Fibroblast of skin of left biceps (primary cell): ENCODE data around the gene WDR1.

Experiments used
- DNase-seq, 2 experiments: peaks; one replicate each; pipeline ENCODE4 v3.0.0-alpha.2; 2013; ENCODE audit warnings: low read depth in 2 of 2

WDR1 gene

DNA sequence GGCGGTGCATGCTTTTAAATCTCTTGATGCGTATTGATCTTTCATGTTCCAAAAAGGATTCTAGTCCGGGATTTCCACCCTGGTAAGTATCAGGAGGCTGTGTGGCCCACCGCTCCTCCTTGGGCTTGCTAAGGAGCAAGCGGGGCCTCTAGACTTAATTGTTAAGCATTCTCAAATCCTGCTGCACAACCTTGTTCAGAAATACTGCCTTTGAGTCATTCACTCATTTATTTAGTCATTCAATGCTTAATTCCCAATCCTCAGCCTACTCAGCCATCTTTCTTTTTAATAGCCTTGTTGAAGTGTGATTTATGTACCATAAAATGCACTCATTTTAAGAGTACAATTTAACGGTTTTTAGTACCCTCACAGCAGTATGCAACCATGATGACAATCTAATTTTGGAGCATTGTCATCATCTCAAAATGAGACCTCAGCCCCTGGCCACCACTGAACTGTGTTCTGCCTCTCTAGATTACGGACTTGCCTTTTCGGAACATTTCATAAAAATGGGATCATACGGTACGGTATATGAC, 79.7 kb downstream of the WDR1 start:
- DNase-seq = no peak

DNA sequence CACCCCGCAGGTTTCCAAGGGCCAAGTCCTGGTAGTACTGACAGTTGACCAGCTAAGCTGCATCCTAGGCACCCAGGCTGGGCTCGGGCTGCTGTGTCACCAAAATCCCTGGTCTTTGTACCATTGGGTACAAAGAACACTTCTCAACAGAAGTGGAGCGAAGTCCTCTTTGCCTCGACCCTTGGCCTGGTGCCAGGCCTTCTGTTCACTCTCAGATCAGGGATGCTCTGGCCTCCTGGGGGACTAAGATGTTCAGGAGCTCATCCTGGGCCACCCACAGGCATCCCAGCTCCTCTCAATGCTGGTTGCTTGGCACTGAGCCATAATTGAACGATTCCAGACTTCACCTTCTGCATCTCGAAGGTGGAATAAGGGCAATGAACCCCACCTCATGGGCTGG, 81.5 kb downstream of the WDR1 start:
- DNase-seq = no peak

DNA sequence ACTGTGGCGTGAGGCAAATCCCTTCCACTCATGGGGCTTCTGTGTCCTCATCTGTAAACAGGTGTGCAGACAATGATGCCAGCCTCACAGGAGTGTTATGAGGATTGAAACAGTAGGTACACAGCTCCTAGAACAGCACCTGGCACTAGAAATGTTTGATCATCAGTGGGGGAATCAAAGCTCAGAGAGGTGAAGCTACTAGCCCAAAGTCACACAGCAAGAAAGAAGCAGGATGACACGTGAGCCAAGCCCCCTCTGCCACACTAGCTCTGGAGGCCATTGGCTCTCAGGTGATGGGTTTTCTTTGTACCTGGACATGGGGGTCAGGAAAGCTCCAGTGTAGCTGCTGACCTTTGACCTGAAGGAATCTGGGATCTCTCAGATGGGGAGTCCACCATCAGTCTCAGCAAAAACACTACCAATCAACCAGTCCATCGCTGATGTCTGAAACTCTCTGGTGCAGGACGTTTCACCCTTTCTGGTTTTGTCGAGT, 81.9 kb downstream of the WDR1 start:
- no peak for DNase-seq

DNA sequence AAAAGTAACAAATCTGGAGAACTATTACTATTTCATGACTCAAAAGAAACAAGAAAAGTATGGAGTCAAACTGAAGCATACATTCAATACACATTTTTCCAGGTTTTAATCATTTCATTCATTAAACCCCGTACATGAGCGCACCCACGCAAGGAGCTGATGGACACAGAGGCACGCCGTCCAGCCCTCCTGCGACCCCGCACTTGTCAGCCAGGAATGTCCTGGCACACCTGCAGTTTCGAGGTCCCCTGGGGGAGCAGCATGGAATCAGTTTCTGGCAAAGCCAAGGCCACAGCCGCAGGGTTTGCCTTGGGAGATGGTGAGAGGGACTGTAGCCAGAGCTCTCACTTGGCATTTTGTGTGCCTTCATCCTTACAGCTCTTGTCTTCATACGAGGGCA, 82.5 kb downstream of the WDR1 start:
- DNase-seq = no peak

DNA sequence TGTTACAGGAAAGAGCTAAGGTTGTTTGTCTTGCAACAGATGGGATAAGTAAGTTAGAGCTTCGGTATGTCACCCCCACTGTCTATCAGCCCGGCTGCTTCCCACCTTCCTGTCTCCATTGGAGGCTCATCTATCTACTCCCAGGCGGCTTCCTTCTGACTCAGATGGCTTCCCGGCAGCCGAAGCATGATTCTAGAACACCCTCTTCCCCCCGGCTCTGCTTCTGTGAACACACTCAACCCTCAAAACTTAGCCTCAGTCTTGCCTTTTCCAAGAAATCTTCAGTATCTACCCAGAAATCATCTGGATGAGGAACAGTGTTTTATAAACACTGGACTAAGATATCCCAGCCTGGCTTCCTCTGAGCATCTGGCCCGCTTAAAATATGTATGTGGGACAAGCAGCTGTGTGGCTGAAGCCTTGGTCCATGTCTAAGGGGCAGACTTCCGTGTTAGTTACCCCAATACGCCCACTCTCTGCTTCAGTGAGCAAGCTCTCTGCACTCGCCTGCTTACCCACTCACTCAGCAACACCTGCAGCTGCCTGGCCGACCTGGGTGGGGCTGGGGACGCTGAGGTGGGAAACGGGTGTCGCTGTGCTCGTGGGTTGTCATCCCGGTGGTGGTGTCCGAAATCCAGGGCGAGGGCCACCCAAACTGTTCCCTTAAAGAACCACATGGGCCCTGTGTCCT, 83.3 kb downstream of the WDR1 start:
- peak; percentile 50 to 52 for DNase-seq

DNA sequence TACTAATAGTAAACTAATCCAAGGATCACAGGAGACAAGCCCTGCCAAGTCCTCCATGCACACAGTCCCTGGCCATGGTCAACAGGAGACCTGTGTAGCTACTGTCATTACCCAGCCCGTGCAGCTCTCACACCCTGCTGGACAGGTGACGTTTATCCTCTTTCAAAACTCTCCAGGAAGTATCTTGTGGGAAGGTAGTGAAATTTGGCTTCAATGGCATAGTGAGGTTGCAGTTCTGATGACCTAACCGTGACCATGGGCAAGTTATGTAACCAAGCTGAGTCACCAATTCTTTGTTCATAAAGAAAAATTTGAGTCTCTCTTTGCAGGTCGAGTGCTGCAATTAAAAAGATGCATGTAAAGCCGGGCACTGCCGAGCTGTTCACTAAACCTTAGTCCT, 84.0 kb downstream of the WDR1 start:
- peak in 1 of 2 experiments; percentile 10 for DNase-seq

DNA sequence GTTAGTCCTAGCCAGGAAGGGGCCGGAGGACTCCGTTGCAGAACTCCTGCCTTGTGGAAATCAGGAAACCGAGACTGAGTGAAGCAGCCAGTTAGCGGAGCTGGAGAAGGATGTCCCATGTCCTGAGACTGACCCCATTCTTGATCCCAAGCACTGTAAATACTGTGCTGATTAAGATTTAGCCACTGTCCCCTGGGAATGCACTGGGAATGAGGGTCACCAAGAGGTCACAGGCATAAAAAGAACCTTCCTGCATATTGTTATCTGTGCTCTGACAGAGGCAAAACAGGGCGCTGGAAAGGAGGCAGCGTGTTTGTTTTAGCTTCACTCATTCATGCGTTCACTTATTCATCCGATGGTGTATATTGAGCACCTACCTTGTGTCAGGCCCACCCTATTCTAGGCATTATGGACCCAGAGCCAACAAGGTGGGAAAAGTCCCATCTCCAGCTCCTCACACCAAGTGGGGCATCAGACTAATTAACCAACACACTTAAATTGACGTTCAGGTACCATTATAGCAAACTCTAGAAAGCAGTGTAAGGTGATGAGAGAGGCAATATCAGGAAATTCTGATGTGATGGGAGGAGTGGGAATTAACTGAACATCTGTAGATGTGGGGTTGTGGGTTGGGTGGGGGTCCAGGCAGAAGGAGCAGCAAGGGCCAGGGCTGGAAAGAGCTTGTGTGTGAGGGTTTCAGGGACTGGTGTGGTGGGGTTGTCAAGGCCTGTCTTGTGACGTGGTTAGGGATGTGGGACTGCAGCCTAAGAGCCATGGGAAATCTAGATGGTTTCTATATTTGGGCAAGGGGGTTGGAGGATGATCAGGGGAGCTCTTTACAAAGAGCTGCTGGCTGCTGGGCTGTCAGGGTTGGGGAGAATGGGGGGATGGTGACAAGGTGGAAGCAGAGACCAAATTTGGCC, 84.7 kb downstream of the WDR1 start:
- DNase-seq = no peak

DNA sequence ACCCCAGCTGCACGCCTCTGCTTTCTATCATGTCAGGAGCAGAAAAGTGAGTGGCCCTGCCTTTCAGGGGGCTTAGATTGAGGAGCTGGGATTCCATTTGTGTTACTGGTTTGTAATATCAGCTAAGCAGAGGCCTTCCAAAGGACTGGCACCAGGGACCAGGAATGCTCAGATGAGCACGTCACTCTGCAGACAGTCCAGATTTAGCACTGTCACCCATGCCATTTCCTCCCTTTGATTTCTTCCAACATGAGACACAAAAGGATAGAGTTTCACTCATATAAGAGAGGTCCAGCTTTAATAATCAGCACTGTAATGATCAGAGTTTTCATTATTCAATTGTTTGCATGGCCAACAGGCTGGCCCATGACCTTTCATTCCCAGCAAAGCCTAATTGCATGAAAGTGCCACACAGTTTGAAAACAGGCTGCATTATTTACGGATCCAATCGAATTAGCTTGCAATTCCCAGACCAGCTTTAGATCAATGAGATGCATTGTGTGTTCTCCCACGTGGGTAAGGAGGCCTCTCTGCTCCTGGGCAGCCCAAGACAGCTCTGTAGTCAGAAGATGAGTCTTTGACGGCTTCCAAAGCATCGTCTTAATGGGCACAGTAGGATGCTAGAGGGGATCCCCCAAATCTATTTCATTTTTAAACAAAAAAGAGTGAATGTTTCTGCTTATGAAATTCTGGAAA, 85.5 kb downstream of the WDR1 start:
- DNase-seq = no peak

DNA sequence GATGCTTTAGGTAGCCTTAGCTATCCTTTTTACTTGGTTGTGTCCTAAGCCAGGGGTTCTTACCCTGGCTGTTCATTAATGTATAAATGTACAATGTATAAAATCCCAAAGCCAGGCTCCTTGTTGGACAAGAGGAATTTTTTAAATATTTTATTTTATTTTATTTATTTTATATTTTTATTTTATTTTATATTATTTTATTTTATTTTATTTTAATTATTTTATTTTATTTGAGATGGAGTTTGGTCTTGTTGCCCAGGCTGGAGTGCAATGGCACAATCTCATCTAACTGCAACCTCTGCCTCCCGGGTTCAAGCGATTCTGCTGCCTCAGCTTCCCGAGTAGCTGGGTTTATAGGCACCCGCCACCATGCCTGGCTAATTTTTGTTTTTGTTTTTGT, 87.2 kb downstream of the WDR1 start:
- no peak for DNase-seq

DNA sequence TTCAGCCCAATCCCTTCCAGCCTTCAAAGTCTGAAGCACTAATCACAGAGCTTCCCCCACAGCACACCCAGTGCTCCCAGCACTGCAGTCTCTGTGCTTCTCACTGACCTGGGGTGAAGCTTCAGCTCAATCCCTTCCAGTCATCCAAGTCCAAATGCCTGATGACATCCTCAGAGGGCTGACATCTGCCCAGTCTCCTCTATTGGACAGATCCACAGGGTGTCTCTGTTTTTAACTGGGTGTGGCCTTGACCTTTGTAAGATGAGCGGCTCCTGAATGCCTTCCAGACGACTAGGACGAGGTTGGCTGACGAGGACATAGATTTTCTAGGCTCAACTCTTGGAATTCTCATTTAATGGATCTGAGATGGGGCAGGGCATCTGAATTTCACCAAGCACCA, 87.7 kb downstream of the WDR1 start:
- DNase-seq = no peak

DNA sequence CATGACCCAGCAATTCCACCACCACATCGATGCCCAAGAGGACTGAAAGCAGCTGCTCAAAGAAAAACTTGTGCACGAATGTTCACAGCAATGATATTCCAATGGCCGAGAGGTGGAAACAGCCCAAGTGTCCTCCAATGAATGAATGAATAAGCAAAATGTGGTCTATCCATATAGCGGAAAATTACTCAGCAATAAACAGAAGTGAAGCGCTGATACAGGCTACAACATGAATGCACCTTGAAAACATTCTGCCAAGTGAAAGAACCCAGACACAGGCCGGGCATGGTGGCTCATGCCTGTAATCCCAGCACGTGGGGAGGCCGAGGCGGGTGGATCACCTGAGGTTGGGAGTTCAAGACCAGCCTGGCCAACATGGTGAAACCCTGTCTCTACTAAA, 90.1 kb downstream of the WDR1 start:
- no peak for DNase-seq

DNA sequence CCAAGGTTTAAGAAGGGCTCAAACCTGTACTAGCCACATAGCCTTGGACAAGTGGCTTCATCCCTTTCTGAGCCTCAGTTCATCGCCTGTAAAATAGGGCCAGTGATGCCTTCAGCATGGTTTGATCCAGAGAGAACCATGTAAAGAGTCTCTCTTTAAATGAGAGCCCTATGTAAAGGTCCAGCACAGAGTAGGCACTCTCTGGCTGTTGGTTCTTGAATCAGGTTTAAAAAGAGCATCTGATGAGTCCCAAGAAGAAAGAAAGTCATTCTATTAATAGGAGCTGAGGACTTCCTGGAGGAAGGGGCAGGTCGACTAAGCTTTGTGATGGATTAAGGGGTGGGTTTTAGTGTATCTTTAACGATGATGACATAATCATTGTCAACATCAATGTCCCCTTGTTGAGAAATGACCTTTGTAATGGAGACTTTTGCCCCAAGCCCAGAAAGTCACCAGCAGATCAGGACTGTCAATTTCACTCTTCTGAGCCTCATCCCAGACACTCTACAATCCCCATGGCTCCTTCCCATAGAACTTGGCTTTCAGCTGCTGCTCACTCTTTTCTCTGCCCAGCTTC, 91.3 kb downstream of the WDR1 start:
- DNase-seq = no peak
